GM12878 (cell line): Measurements from ENCODE around the gene NOP9. TPM values are rescaled to one million over a fixed set of nuclear protein-coding genes. Genes with fewer than 3 reads are reported as not detected.

Source experiments
- EP300 ChIP-seq, 2 experiments: fragments of 150-350 bp in 1 of 2; IDR thresholded peaks; 2 replicates each; pipeline ENCODE4 v1.6.1; 2011 to 2012; ENCODE audit warnings: low read depth in 2 of 2, low read length in 2 of 2, borderline replicate concordance in 1 of 2, improper control_type of control experiment in 1 of 2, inconsistent platforms in 1 of 2; ENCODE audit not compliant: control insufficient read depth in 1 of 2
- HDAC2 ChIP-seq: fragments of 200-600 bp; sonication (generic); IDR thresholded peaks from 2 replicates; pipeline ENCODE4 v1.6.1; 2017
- NFXL1 ChIP-seq: fragments of 450-650 bp; IDR thresholded peaks from 2 replicates; pipeline ENCODE4 v1.6.1; 2017; ENCODE audit warnings: antibody characterized with exemption, mild to moderate bottlenecking, borderline replicate concordance
- SIN3A ChIP-seq: IDR thresholded peaks from 2 replicates; pipeline ENCODE4 v1.6.1; 2012; ENCODE audit warnings: low read depth, low read length, improper control_type of control experiment
- polyA plus RNA-seq, 11 experiments: library from polyadenylated mRNA; depleted of rRNA in 4 of 11; unstranded in 6 of 11; stranded (reverse) in 5 of 11; fragments of >200 nt; fragmentation: Nextera tagmentation in 4 of 11; fragmentation: Illumina TruSeq in 1 of 11; extraction: Ambion mirVana in 4 of 11; extraction: Trizol in 1 of 11; gene quantifications; 1 replicate in 1 of 11; 2 replicates in 10 of 11; pipeline versions ENCODE4 v1.2.1 to v1.2.3, GENCODE V29; 2011 to 2016; ENCODE audit warnings: inconsistent platforms in 2 of 11, missing spikeins in 2 of 11, low read depth in 1 of 11
- total RNA-seq, 4 experiments: library from RNA; depleted of rRNA in 3 of 4; stranded (reverse); fragments of >200 nt in 3 of 4; fragmentation: Illumina TruSeq in 1 of 4; extraction: Trizol in 1 of 4; gene quantifications; 2 replicates each; pipeline versions ENCODE4 v1.2.1 to v1.2.3, GENCODE V29; 2013 to 2021
- TF ChIP-seq, protein P1 (sequence below): fragments of 450-650 bp; formaldehyde crosslinking; IDR thresholded peaks from 2 replicates; pipeline ENCODE4 v1.4.0; 2022; ENCODE audit warnings: mild to moderate bottlenecking, moderate library complexity
- TF ChIP-seq, protein P2 (sequence below): fragments of 450-650 bp; IDR thresholded peaks from 2 replicates; pipeline ENCODE4 v1.6.1; 2017; ENCODE audit warnings: mild to moderate bottlenecking, moderate library complexity
- TF ChIP-seq, protein P3 (sequence below): fragments of 150-350 bp; IDR thresholded peaks from 2 replicates; pipeline ENCODE4 v1.6.1; 2014; ENCODE audit warnings: mild to moderate bottlenecking, low read depth, low read length
- TF ChIP-seq, protein P4 (sequence below): IDR thresholded peaks from 2 replicates; pipeline ENCODE4 v1.6.1; 2011; ENCODE audit warnings: borderline replicate concordance, low read depth, mild to moderate bottlenecking, moderate library complexity, mixed read lengths, low read length; ENCODE audit not compliant: insufficient read depth; ENCODE audit errors: extremely low read length

NOP9 gene
- total and polyA plus RNA-seq, 10 of the 15 experiments (the other 5 are each of a cell fraction or from before 2014, with no cell fraction given), result 2.4 to 43.9 (median 20.3) TPM

DNA sequence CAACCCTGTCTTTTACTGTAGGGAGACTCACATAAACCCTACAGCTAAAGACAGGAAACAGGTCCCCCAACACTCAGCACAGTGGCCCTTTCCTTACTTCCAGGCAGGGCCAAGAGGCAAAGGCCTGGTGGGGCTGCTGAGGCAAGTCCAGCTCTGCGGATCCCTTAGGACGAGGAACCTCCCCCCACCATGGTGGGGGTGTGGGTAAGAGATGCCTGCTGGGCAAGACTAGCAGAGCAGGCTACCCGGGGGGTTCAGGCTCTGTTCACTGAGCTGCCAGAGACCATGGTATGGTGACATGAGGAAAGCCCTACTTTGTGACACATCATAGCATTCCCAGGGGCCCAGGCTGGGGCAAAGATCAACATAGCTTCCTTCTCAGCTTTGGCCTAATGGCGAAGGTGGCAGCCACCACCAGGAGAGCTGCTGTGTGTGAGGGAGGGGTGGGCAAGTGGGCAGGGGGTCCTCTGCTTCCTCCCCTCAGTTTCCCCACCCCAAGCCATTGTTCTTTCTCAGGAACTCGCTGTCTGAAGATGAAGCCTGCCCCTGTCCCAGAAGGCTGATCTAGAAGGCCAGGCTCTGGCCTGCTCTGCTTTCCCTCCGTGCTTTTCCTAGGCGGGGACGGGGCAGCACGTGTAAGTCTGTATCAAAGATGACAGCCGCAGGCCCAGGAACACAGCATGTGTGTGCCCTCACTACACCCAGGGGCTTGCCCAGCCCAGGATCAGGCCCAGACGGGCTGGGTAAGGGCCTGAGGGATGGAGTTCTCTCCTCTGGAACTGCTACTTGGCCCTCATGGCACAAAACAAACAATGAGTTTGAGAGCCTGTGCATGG is 47.1 kb upstream of the NOP9 start (continued):
- TF ChIP-seq, protein P1, sequence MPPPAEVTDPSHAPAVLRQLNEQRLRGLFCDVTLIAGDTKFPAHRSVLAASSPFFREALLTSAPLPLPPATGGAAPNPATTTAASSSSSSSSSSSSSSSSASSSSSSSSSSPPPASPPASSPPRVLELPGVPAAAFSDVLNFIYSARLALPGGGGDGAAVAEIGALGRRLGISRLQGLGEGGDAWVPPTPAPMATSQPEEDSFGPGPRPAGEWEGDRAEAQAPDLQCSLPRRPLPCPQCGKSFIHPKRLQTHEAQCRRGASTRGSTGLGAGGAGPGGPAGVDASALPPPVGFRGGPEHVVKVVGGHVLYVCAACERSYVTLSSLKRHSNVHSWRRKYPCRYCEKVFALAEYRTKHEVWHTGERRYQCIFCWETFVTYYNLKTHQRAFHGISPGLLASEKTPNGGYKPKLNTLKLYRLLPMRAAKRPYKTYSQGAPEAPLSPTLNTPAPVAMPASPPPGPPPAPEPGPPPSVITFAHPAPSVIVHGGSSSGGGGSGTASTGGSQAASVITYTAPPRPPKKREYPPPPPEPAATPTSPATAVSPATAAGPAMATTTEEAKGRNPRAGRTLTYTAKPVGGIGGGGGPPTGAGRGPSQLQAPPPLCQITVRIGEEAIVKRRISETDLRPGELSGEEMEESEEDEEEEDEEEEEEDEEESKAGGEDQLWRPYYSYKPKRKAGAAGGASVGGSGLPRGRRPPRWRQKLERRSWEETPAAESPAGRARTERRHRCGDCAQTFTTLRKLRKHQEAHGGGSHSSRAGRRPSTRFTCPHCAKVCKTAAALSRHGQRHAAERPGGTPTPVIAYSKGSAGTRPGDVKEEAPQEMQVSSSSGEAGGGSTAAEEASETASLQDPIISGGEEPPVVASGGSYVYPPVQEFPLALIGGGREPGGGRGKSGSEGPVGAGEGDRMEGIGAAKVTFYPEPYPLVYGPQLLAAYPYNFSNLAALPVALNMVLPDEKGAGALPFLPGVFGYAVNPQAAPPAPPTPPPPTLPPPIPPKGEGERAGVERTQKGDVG (CRISPR knock-in tag), result no peak
- TF ChIP-seq, protein P2, sequence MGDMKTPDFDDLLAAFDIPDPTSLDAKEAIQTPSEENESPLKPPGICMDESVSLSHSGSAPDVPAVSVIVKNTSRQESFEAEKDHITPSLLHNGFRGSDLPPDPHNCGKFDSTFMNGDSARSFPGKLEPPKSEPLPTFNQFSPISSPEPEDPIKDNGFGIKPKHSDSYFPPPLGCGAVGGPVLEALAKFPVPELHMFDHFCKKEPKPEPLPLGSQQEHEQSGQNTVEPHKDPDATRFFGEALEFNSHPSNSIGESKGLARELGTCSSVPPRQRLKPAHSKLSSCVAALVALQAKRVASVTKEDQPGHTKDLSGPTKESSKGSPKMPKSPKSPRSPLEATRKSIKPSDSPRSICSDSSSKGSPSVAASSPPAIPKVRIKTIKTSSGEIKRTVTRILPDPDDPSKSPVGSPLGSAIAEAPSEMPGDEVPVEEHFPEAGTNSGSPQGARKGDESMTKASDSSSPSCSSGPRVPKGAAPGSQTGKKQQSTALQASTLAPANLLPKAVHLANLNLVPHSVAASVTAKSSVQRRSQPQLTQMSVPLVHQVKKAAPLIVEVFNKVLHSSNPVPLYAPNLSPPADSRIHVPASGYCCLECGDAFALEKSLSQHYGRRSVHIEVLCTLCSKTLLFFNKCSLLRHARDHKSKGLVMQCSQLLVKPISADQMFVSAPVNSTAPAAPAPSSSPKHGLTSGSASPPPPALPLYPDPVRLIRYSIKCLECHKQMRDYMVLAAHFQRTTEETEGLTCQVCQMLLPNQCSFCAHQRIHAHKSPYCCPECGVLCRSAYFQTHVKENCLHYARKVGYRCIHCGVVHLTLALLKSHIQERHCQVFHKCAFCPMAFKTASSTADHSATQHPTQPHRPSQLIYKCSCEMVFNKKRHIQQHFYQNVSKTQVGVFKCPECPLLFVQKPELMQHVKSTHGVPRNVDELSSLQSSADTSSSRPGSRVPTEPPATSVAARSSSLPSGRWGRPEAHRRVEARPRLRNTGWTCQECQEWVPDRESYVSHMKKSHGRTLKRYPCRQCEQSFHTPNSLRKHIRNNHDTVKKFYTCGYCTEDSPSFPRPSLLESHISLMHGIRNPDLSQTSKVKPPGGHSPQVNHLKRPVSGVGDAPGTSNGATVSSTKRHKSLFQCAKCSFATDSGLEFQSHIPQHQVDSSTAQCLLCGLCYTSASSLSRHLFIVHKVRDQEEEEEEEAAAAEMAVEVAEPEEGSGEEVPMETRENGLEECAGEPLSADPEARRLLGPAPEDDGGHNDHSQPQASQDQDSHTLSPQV, result no peak
- TF ChIP-seq, protein P3, sequence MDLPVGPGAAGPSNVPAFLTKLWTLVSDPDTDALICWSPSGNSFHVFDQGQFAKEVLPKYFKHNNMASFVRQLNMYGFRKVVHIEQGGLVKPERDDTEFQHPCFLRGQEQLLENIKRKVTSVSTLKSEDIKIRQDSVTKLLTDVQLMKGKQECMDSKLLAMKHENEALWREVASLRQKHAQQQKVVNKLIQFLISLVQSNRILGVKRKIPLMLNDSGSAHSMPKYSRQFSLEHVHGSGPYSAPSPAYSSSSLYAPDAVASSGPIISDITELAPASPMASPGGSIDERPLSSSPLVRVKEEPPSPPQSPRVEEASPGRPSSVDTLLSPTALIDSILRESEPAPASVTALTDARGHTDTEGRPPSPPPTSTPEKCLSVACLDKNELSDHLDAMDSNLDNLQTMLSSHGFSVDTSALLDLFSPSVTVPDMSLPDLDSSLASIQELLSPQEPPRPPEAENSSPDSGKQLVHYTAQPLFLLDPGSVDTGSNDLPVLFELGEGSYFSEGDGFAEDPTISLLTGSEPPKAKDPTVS, result no peak
- TF ChIP-seq SIN3A (no peak), NFXL1 (no peak), HDAC2 (no peak), EP300 (IDR thresholded peaks at IDR 0.05; ENCODE audit: borderline replicate concordance in 1 of 2, control insufficient read depth in 1 of 2, low read depth in 2 of 2, low read length in 2 of 2) (no peak)
- TF ChIP-seq, protein P4, sequence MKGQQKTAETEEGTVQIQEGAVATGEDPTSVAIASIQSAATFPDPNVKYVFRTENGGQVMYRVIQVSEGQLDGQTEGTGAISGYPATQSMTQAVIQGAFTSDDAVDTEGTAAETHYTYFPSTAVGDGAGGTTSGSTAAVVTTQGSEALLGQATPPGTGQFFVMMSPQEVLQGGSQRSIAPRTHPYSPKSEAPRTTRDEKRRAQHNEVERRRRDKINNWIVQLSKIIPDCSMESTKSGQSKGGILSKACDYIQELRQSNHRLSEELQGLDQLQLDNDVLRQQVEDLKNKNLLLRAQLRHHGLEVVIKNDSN, result no peak
